Body of pancreas (tissue), 4 donors: ENCODE results near the gene POC1A.

ENCODE experiments used
- POLR2A ChIP-seq, 3 donors: fragments of 450-650 bp; IDR thresholded peaks; one replicate each; pipeline ENCODE4 v1.6.1; 2016; ENCODE audit warnings: antibody characterized with exemption in 3 of 3, mild to moderate bottlenecking in 2 of 3
- TF ChIP-seq, protein P1 (sequence below), 7 experiments: fragments of 450-650 bp in 4 of 7; fragments of 200-600 bp in 3 of 7; sonication (generic) in 3 of 7; IDR thresholded peaks; one replicate each; pipeline ENCODE4 v1.5.1; 2016 to 2019; ENCODE audit warnings: antibody characterized with exemption in 7 of 7

DNA sequence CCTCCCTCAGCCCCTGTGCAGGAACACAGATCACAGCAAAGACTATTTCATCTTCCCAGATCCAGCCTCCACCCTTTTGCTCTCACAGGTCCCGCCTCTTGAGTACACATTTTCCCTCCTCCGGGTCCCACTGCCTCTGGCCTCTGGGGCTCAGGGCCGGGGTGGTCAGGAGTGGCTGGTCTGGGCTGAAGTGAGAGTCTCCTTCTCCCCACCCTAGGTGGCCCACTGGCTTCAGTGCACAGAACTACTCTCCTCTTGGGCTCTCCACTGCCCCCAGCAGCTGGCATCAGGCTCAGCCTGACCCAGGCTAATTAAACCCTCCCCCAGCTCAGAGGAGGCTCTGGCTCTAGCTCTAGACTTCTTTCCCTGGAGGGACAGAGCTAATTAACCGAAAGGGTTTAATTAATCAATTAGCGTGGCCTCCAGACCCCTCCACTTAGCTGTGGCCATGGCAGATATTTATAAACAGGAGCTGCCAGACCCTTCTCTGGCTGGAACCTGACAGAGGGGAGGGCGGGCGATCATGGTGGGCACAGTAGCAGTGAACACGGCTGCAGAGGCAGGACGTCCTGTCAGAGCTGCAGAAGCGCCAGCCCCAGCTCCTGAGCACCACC is 113.0 kb downstream of the POC1A start:
- no peak for TF ChIP-seq POLR2A (IDR thresholded peaks at IDR 0.05)
- TF ChIP-seq, protein P1, sequence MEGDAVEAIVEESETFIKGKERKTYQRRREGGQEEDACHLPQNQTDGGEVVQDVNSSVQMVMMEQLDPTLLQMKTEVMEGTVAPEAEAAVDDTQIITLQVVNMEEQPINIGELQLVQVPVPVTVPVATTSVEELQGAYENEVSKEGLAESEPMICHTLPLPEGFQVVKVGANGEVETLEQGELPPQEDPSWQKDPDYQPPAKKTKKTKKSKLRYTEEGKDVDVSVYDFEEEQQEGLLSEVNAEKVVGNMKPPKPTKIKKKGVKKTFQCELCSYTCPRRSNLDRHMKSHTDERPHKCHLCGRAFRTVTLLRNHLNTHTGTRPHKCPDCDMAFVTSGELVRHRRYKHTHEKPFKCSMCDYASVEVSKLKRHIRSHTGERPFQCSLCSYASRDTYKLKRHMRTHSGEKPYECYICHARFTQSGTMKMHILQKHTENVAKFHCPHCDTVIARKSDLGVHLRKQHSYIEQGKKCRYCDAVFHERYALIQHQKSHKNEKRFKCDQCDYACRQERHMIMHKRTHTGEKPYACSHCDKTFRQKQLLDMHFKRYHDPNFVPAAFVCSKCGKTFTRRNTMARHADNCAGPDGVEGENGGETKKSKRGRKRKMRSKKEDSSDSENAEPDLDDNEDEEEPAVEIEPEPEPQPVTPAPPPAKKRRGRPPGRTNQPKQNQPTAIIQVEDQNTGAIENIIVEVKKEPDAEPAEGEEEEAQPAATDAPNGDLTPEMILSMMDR (IDR thresholded peaks at IDR 0.05): no peak
